ENCODE measurements around the gene VN1R2.
"Not testable (repeated sequence)": the region's sequence is repeated elsewhere in the genome, so short reads cannot be mapped to it uniquely, and the experiment has no call there.

VN1R2 gene, protein sequence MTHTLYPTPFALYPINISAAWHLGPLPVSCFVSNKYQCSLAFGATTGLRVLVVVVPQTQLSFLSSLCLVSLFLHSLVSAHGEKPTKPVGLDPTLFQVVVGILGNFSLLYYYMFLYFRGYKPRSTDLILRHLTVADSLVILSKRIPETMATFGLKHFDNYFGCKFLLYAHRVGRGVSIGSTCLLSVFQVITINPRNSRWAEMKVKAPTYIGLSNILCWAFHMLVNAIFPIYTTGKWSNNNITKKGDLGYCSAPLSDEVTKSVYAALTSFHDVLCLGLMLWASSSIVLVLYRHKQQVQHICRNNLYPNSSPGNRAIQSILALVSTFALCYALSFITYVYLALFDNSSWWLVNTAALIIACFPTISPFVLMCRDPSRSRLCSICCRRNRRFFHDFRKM

GRCh38 chr19:53257715-53258342, at the start of gene VN1R2:
VN1R2 (plus strand) TSS chr19:53258292; CDS start chr19:53258376, 84 bp downstream.
- in situ Hi-C loops (cut with HindIII; ENCODE audit: low sequenced_read_pairs), result not testable (repeated sequence)

- in situ Hi-C loops (cut with HindIII; ENCODE audit: low sequenced_read_pairs), result not testable (repeated sequence)
Observed at GRCh38 chr19:53211554-53211953, 46.5 kb upstream of the VN1R2 start.

DNA sequence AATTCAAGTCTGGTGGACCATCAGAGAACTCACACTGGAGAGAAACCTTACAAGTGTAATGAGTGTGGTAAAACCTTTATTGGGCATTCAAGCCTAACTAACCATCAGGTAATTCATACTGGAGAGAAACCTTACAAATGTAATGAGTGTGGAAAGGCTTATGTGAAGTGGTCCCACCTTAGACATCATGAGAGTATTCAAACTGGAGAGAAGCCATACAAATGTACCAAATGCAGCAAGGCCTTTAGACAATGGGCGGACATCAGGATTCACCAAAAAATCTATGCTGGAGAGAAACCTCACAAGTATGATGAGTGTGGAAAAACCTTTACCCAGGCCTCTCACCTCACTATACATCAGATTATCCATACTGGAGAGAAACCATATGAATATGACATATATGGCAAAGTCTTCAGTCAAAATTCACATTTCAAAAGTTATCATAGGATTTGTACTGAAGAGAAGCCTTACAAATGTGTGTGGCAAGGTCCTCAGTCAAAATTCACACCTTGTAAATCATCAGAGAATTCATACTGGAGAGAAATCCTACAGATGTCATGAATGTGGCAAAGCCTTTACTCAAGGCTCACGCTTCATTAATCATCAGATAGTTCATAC, 45.3 kb upstream of the VN1R2 start:
- in situ Hi-C loops (cut with HindIII; ENCODE audit: low sequenced_read_pairs), result no loop called here

- in situ Hi-C loops (cut with HindIII; ENCODE audit: low sequenced_read_pairs), result not testable (repeated sequence)
Observed at GRCh38 chr19:53222716-53223115, 35.4 kb upstream of the VN1R2 start.

GRCh38 chr19:53224606-53225005, 33.5 kb upstream of the VN1R2 start:
- in situ Hi-C loops (cut with HindIII; ENCODE audit: low sequenced_read_pairs), result no loop called here

DNA sequence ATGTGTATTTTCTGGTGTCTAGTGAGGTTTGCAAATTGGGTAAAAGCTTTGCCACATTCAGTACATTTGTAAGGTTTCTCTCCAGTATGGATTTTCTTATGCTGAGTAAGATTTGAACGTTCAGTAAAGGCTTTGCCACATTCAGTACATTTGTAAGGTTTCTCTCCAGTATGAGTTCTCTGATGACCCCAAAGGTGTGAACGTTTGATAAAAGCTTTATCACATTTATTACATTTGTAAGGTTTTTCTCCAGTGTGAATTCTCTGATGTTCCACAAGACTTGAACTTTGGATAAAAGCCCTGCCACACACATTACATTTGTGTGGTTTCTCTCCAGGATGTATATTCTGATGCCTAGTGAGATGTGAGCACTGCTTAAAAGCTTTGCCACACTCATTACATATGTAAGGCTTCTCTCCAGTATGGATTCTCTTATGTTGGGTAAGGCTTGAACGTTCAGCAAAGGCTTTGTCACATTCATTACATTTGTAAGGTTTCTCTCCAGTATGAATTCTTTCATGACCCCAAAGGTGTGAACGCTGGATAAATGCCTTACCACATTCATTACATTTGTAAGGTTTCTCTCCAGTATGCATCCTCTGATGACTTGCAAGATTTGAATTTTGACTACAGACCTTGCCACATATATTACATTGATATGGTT, 20.8 kb upstream of the VN1R2 start:
- in situ Hi-C loops (cut with HindIII; ENCODE audit: low sequenced_read_pairs), result no loop called here

- in situ Hi-C loops (cut with HindIII; ENCODE audit: low sequenced_read_pairs), result no loop called here
Observed at GRCh38 chr19:53246498-53246897, 11.6 kb upstream of the VN1R2 start.

GRCh38 chr19:53254411-53255341, 3.4 kb upstream of the VN1R2 start, which contains the start of gene ZNF677:
ZNF677 (minus strand) TSS chr19:53254873; CDS start chr19:53251550, 3,323 bp downstream.
- in situ Hi-C loops (cut with HindIII; ENCODE audit: low sequenced_read_pairs), result no loop called here

DNA sequence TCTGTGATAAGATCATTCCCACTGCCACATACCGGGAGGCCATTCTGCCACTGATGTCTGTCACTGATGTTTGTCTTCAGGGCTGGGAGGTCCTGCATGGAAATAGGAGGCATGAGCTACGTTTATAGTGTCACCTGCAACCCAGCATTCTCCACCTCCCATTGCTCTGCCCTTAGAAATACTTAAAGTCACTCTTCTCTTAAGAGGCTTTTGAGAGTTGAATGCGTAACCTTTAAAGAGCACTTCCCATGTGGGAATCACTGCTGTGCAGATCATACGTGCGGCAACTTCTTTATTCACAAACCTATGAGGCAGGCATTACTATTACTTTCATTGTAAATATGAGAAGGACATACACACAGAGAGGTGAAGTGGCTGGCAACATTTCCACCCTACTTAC, 9.5 kb downstream of the VN1R2 start, which contains the start of gene VN1R4:
VN1R4 (minus strand) TSS at position 101 of the 400 bp plus-strand sequence; CDS start at position 43, 58 bp downstream.
- in situ Hi-C loops (cut with HindIII; ENCODE audit: low sequenced_read_pairs), result not testable (repeated sequence)

DNA sequence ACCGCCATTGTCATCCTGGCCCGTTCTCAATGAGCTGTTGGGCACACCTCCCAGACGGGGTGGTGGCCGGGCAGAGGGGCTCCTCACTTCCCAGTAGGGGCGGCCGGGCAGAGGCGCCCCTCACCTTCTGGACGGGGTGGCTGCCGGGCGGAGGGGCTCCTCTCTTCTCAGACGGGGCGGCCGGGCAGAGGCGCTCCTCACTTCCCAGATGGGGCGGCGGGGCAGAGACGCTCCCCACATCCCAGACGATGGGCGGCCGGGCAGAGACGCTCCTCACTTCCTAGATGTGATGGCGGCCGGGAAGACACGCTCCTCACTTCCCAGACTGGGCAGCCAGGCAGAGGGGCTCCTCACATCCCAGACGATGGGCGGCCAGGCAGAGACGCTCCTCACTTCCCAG, 11.8 kb downstream of the VN1R2 start:
- in situ Hi-C loops (cut with HindIII; ENCODE audit: low sequenced_read_pairs), result not testable (repeated sequence)

GRCh38 chr19:53272044-53272443, 14.0 kb downstream of the VN1R2 start:
- in situ Hi-C loops (cut with HindIII; ENCODE audit: low sequenced_read_pairs), result no loop called here

DNA sequence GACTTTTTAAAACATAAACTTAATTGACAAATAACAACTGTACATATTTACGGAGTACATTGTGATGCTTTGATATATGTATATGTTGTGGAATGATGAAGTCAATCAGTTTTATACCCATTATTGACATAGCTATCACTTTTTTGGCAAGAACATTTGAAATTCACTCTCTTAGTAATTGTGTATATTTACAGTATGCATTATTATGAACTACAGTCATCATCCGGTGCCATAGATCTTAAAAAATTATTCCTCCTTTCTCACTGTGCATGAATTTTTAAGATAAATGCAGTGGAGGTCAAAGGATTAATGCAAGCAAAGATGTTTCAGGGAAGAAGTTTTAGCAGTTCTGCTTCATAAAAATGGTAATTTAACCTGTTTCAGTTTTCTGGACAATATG, 17.4 kb downstream of the VN1R2 start:
- in situ Hi-C loops (cut with HindIII; ENCODE audit: low sequenced_read_pairs), result no loop called here

- in situ Hi-C loops (cut with HindIII; ENCODE audit: low sequenced_read_pairs), result not testable (repeated sequence)
Observed at GRCh38 chr19:53281947-53282346, 23.9 kb downstream of the VN1R2 start.

GRCh38 chr19:53285087-53285486, 27.0 kb downstream of the VN1R2 start:
- in situ Hi-C loops (cut with HindIII; ENCODE audit: low sequenced_read_pairs), result no loop called here

- in situ Hi-C loops (cut with HindIII; ENCODE audit: low sequenced_read_pairs), result no loop called here
Observed at GRCh38 chr19:53290758-53291549, 32.9 kb downstream of the VN1R2 start.

DNA sequence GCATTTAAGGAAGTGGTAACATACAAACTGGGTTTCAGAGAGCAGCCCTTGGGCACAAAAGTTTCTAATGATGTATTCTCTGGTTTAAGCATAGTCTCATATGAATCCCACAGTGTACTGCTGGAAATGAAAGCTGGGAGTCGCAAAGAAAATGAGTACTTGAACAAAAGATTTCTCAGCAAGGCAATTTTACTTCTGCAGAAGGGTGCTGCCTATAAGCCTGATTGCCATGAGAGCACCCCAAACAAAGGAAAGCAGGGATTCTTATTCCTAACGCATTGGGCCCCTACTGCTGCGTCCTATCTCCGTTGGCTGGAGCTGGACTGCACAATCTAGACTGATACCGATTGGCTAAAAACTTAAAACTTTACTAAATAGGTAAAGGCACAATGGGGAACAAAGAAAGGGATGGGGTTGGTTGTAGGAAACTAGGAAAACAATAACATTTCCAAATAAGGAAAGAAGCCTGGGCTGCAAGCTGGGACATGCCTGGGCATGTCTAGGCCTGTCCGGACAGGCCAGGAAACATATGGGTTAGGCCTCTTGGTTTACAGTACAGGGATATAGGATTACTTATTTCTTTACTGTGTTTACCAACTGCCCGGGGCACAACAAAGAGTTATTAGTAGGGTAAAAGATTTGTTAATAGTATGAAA, 36.8 kb downstream of the VN1R2 start:
- in situ Hi-C loops (cut with HindIII; ENCODE audit: low sequenced_read_pairs), result no loop called here

- in situ Hi-C loops (cut with HindIII; ENCODE audit: low sequenced_read_pairs), result not testable (repeated sequence)
Observed at GRCh38 chr19:53301341-53301740, 43.2 kb downstream of the VN1R2 start.

GRCh38 chr19:53308339-53308811, 50.3 kb downstream of the VN1R2 start:
- in situ Hi-C loops (cut with HindIII; ENCODE audit: low sequenced_read_pairs), result no loop called here
